Activated CD4-positive, CD25-positive, alpha-beta regulatory T cell treated with anti-CD3 and anti-CD28 coated beads, Interleukin-2, amount 50 U/mL, for 16 hours (primary cell): ENCODE results near the gene SH3RF3.

Experiments used
- DNase-seq: peaks from one replicate; pipeline ENCODE4 v3.0.0-alpha.2; 2020; ENCODE audit warnings: low read depth, low spot score

SH3RF3 gene

GRCh38 chr2:109335631-109336176 is 206.7 kb downstream of the SH3RF3 start:
- no peak for DNase-seq

GRCh38 chr2:109336296-109336695 is 207.3 kb downstream of the SH3RF3 start:
- DNase-seq = no peak

DNA sequence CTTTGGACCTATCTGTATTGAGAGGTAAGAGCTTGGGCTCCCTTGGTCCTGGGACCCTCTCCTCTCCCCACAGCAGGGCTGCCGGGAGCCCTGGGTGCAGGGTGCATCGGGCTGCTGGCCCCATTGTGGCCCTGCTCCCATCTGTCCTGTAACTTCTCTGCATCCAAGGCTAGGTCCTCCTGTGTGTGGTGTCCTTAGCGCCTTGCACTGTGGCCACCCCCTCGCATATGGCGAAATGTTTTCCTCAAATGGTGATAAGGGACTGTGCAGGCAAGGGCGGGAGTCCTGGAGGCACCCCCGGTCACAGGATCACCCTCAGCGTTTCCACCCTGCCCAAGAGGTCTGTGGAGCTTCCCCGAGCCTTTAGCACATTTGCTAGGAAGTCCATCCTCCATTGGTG is 208.2 kb downstream of the SH3RF3 start:
- no peak for DNase-seq

GRCh38 chr2:109339519-109339966 is 210.5 kb downstream of the SH3RF3 start:
- DNase-seq = no peak

DNA sequence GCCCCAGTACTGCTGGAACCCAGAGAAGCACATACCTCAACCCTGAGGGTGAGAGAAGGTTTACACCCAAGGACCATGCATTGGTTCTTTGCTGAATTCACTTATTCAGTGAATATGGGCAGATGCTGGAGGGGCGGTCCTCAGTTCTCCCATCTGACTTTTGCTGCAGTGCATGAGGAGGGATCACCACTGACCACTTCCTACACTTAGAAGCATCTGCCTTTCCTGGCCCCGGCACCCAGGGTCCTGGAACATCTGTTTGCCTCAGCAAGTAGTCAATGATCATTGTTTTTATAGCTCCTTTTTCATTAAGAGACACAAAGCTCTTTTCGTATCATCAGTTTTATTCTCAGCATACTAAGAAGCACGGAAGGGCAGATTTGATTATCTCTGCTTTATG is 211.4 kb downstream of the SH3RF3 start:
- DNase-seq = no peak

DNA sequence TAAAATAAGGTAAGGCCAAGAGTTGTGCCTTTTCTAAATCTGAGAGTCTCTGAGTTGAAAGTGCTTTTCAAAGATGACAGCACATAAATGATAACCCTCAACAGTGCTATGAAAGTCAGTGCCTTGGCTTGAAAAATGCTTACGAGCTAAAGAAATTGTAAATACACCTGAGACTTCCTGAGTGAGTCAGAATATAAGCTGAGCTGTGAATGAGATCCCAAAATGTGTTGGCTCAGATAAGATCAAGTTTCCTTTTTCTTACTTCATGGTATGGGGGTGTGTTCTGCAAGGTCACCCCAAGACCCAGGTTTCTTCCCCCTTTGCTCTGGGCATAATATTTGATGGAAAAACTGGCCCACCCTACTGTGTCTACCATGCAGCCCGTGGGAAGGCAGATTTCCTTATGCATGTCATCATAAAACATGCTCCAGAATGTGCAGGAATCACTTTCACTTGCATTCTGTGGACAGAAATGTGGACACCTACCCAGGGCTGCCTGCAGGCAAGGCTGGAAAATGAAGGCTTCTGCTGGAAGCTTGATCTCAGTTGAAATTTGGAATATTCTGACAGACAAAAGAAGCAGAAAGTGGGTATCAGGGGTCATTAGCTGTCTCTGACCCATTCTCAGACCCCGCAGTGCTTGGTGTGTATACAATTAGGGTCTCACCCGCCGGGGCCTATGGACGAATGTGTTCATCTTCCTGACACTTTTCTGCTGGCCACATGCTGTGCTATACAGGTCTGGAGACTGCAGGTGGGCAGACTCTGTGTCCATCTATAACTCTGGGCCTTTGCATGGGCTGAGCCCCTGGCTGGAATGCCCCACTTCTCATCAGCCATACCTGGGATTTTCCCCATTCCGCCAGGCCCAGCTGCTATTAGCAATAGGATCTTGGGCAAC is 212.6 kb downstream of the SH3RF3 start:
- no peak for DNase-seq

DNA sequence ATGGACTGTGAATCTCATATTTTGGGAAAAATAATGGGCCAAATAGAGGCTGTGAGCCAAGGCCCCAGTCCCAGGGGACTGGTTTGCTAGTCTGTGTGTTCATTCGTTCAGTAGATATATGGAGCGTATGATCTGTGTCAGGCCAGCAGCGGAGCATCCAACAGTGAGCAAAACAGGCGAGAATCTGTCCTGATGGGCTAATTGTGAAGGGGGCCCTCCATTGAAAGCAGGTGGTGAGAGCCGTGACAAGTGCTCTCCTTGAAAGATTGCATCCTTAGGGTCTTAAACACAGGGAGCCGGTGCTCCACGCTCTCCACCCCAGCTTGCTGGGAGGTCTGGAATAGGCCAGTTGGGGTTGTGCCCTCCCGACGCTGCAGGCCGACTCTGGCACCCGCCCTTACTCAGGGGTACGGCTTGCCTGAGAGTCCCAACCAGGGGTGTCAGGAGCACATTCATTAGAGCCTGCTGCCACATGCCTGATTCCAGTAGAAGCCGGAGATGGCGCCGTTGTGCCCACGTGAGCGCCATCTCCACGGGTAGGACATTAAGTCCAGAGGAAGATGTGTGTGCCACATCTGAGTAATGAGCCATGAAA is 213.3 kb downstream of the SH3RF3 start:
- DNase-seq = no peak

- no peak for DNase-seq
These were observed 213.9 kb downstream of the SH3RF3 start for GRCh38 chr2:109342930-109343329.

DNA sequence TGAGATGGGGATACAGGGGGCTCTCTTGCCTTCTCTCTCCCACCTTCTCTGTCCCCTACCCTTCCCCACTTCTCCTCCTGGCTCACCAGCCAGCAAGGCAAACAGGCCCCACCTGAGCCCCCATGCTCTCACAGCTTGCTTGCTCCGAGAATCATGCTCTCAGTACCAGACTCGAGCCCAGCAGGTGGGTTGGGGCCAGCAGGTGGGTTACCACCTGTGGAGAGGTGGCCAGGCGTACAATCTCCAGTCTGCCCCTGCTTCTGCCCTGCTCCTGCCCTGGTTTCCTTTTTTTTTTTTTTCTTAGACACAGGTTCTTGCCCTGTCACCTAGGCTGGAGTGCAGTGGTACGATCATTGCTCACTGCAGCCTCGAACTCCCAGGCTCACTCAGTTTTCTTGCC is 214.5 kb downstream of the SH3RF3 start:
- DNase-seq = no peak

- DNase-seq = no peak
These were observed 215.3 kb downstream of the SH3RF3 start for GRCh38 chr2:109344270-109344805.

- DNase-seq = no peak
These were observed 216.1 kb downstream of the SH3RF3 start for GRCh38 chr2:109345091-109345490.

- DNase-seq = no peak
These were observed 216.9 kb downstream of the SH3RF3 start for GRCh38 chr2:109345653-109346480.

DNA sequence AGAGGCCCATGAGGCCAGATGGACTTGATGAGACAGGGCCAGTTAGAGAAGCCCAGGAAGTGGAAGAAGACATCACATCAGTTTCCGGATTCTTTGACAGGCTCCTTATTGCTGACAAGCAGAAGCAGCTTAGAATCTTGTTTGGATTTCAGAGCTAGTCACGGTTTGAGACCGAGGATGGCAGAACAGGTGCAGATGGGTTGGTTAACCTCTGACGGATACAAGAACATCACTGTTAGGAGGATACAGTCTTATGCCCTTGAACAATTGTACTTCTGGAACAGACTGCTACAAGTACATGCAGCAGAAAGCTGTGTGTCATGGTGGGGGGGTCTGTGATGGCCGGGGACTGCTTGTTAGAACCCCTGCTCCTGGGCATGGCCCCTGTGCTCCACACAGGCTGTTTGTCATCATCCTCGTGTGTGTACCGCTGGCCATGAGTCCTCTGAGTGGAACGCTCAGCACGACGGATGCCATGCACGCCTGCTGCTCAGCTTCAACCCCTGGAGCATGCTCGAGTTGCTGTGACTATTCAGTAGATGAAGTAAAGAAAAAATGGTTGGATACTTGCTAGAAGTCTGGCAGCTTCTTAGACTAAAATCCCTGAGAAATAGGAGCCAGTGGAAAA is 217.7 kb downstream of the SH3RF3 start:
- DNase-seq = no peak

DNA sequence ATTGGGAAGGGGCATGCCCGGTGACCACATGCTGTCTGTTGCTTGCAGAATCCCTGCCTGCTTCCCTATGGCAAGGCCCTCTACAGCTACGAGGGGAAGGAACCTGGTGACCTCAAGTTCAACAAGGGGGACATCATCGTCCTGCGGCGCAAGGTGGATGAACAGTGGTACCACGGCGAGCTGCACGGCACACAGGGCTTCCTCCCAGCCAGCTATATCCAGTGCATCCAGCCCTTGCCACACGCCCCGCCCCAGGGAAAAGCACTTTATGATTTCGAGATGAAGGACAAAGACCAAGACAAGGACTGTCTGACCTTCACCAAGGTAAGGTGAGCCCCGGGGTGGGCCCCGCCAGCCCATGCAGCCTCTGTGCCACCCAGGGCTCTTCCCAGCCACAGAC is 218.6 kb downstream of the SH3RF3 start:
- DNase-seq = no peak

DNA sequence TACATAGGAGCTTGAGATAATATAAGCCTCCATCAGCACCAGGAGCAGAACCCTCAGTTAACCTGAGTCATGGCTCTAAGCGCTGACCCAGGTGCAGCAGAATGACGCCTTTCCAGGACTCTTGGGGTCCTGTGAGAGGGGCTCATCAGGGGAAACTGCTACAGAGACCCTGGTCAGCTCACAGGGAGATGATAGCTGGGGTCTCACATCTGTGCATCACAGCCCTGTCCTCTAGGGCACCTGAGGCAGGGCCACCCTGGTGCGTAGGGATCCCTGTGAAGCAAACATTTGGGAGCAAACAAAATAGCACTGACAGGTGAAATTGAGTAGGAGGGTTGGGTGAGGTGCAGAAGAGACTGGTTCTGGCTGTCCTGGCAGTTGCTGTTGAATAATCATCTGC is 219.2 kb downstream of the SH3RF3 start:
- no peak for DNase-seq

DNA sequence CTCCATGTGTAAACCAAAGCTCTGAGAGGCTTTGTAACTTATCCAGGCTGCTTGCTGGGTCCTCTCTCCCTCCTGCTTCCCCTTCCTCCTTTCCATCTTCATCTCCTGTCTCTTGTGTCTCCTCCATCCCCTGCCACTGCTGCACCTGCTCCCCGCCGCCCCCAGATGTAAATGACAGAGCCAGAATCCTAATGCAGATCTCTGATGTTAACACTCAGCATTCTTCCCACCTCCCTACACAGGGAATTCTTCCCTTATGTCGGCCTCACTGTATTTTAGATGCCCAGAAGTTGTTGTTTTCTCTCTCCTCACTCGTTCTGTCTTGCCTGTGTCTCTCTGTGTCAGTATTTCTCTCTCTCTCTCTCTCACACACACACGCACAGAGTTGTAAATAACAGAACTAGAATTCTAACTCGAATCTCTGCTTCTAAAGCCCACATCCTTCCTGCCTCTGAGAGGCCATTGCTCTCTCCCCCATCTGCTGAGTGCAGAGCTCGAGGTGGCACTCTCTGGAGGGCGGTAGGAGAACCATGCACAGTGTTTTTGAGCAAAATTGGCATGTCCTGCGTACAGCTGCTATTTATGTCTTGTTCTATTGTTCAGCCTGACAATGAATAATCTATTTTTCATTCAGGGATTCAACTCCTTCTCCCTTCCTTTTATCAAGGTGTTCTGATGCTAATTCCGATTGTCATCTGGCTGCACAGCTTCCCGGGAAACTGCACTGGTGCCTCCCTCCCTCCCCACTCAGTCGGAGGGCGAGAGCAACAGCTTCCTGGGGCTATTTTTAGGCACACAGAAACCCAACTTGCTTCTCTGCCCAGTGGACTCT is 219.9 kb downstream of the SH3RF3 start:
- DNase-seq = peak; percentile 15

GRCh38 chr2:109349503-109350465 is 220.8 kb downstream of the SH3RF3 start:
- no peak for DNase-seq

DNA sequence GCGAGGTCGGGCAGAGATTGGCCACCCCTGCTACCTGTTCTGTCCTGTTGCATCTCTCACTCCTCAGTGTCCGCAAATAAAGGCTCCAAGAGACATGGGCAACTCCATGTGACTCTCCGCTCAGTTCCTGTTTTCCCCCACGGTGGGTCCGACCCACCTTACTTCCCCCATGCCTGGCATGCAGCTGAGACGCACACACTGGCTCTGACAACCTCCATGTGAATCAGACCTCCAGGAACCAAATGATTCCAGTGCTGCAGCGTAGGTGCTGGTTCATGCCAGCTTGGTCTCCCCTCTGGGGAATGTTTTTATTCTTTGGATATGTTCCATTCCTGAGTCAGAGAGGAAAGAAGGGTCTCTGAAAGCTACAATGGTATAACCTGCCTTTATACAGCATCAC is 221.5 kb downstream of the SH3RF3 start:
- DNase-seq = no peak

DNA sequence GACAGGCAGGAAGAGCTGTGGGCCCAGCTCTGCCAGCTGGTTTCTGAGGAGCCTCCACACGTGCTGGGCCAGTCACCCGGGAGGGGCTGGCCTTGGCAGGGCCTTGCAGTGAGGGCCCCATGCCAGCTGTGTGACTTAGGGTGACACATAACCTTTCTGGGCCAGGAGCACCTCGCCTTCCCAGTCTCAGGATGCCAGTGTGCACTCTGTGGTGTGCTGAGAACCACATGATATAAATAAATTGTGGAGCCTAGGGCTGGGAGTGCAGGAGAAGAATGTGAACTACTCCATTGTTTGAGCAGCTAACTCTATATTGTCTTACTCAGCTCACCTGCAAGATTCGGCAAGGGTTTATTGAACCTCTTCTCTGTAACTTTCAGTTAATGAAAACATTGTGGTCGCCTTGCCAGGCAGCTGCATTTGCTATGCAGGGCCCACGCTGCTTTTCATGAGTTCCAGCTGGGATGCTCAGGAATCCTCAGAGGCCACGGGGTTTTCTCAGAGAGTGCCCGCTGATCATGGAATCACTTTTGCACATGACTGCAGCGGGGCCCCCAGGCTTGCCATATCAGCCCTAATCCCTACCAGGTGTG is 222.3 kb downstream of the SH3RF3 start:
- DNase-seq = no peak
